ENCODE results near the gene RAD50.
"Not testable (repeated sequence)": the region's sequence is repeated elsewhere in the genome, so short reads cannot be mapped to it uniquely, and the experiment has no call there.

The RAD50 gene

GRCh38 chr5:132556763-132557477 is at the start of gene RAD50:
RAD50 (plus strand) TSS chr5:132556977; CDS start chr5:132557325, 348 bp downstream.
- no peaks in the 10 kb centered on the region for H3K27me3 ChIP-seq (ENCODE audit: insufficient read depth, low read depth)

GRCh38 chr5:132510076-132510475 is 46.7 kb upstream of the RAD50 start:
- Histone ChIP-seq H2AFZ (ENCODE audit: low read depth) (no peak overlapping the region), H3K4me3 (IDR thresholded peaks at IDR 0.05; ENCODE audit: insufficient read depth, low read depth, low read length) (no peak overlapping the region), H3K27ac (no peak overlapping the region), H3K9ac (no peak overlapping the region), H3K79me2 (ENCODE audit: insufficient read depth, low read depth) (no peaks in the 10 kb centered on the region), H3K4me2 (no peak overlapping the region), H4K20me1 (ENCODE audit: insufficient read depth) (no peaks in the 10 kb centered on the region), H3K4me1 (ENCODE audit: low read depth, poor library complexity, severe bottlenecking) (peaks cover 27% of the 10 kb centered on the region), H3K27me3 (ENCODE audit: insufficient read depth, low read depth) (no peaks in the 10 kb centered on the region), H3K36me3 (ENCODE audit: insufficient read depth) (no peaks in the 10 kb centered on the region)
- TF ChIP-seq CTCF (conservative IDR thresholded peaks at IDR 0.05; ENCODE audit: low read depth, low read length), result no peak

More at GRCh38 chr5:132556763-132557477, at the start of gene RAD50:
- H3K9ac ChIP-seq, result peak within 1 kb of the TSS; percentile 76
- no peaks in the 10 kb centered on the region; the same call in 1 of the 2 replicates for H3K36me3 ChIP-seq (ENCODE audit: insufficient read depth)
- peak within 1 kb of the TSS; percentile 67 for H2AFZ ChIP-seq (ENCODE audit: low read depth)
- H3K4me1 ChIP-seq (ENCODE audit: low read depth, poor library complexity, severe bottlenecking), result peaks cover 21% of the 10 kb centered on the region
- no peak for TF ChIP-seq CTCF (conservative IDR thresholded peaks at IDR 0.05; ENCODE audit: low read depth, low read length)
- no peak within 1 kb of the TSS for H3K4me3 ChIP-seq (IDR thresholded peaks at IDR 0.05; ENCODE audit: insufficient read depth, low read depth, low read length)
- H3K4me2 ChIP-seq, result peak within 1 kb of the TSS; percentile 96
- H4K20me1 ChIP-seq (ENCODE audit: insufficient read depth), result no peaks in the 10 kb centered on the region
- peaks cover 37% of the 10 kb centered on the region for H3K79me2 ChIP-seq (ENCODE audit: insufficient read depth, low read depth)
- peak within 1 kb of the TSS; percentile 59 for H3K27ac ChIP-seq

GRCh38 chr5:132513618-132514336 is 43.0 kb upstream of the RAD50 start:
- not testable (repeated sequence) for H3K4me1 ChIP-seq (ENCODE audit: low read depth, poor library complexity, severe bottlenecking); H3K36me3 ChIP-seq (ENCODE audit: insufficient read depth); H2AFZ ChIP-seq (ENCODE audit: low read depth); H3K79me2 ChIP-seq (ENCODE audit: insufficient read depth, low read depth); H3K9ac ChIP-seq; H3K4me3 ChIP-seq (IDR thresholded peaks at IDR 0.05; ENCODE audit: insufficient read depth, low read depth, low read length); H3K4me2 ChIP-seq; H3K27ac ChIP-seq; H4K20me1 ChIP-seq (ENCODE audit: insufficient read depth); H3K27me3 ChIP-seq (ENCODE audit: insufficient read depth, low read depth)

GRCh38 chr5:132522067-132522466 is 34.7 kb upstream of the RAD50 start:
- not testable (repeated sequence) for H3K27ac ChIP-seq; H3K79me2 ChIP-seq (ENCODE audit: insufficient read depth, low read depth); H3K4me2 ChIP-seq; H2AFZ ChIP-seq (ENCODE audit: low read depth); H3K4me3 ChIP-seq (IDR thresholded peaks at IDR 0.05; ENCODE audit: insufficient read depth, low read depth, low read length); H3K9ac ChIP-seq; H4K20me1 ChIP-seq (ENCODE audit: insufficient read depth); H3K27me3 ChIP-seq (ENCODE audit: insufficient read depth, low read depth); H3K36me3 ChIP-seq (ENCODE audit: insufficient read depth)
- peaks cover 68% of the 10 kb centered on the region for H3K4me1 ChIP-seq (ENCODE audit: low read depth, poor library complexity, severe bottlenecking)

- Histone ChIP-seq H3K27ac (peak overlapping the region; percentile 63), H3K4me1 (ENCODE audit: low read depth, poor library complexity, severe bottlenecking) (peaks cover 88% of the 10 kb centered on the region), H3K4me2 (peak overlapping the region; percentile 50)
- not testable (repeated sequence) for H3K27me3 ChIP-seq (ENCODE audit: insufficient read depth, low read depth); H3K4me3 ChIP-seq (IDR thresholded peaks at IDR 0.05; ENCODE audit: insufficient read depth, low read depth, low read length); H3K36me3 ChIP-seq (ENCODE audit: insufficient read depth); H4K20me1 ChIP-seq (ENCODE audit: insufficient read depth); H3K79me2 ChIP-seq (ENCODE audit: insufficient read depth, low read depth); H3K9ac ChIP-seq; H2AFZ ChIP-seq (ENCODE audit: low read depth)
These were observed 31.9 kb upstream of the RAD50 start for GRCh38 chr5:132524877-132525276.
